IPS-NIHi11 (cell line): ENCODE results near the gene FANCD2OS.
"Not testable (repeated sequence)": the region's sequence is repeated elsewhere in the genome, so short reads cannot be mapped to it uniquely, and the experiment has no call there.

Experiments used
- DNase-seq: peaks from one replicate; pipeline ENCODE4 v3.0.0; 2012; ENCODE audit warnings: mixed read lengths, low spot score

The FANCD2OS gene

GRCh38 chr3:10108091-10108490, at the start of gene FANCD2OS:
Gene FANCD2OS, minus strand, starts transcription at chr3:10108255. Its CDS starts 3,481 bp downstream, at chr3:10104774.
- DNase-seq: peak; percentile 14

- no peak for DNase-seq
These were observed 49.0 kb upstream of the FANCD2OS start for GRCh38 chr3:10157031-10157430.

- DNase-seq: no peak
These were observed 47.6 kb upstream of the FANCD2OS start for GRCh38 chr3:10155658-10156057.

- DNase-seq: no peak
These were observed 47.0 kb upstream of the FANCD2OS start for GRCh38 chr3:10155123-10155472.

- no peak for DNase-seq
These were observed 46.5 kb upstream of the FANCD2OS start for GRCh38 chr3:10154335-10155122.

- no peak for DNase-seq
These were observed 42.9 kb upstream of the FANCD2OS start for GRCh38 chr3:10150987-10151386.

GRCh38 chr3:10149226-10149625, 41.2 kb upstream of the FANCD2OS start:
- no peak for DNase-seq

- DNase-seq: no peak
These were observed 37.6 kb upstream of the FANCD2OS start for GRCh38 chr3:10145685-10146084.

GRCh38 chr3:10142707-10143560, 34.9 kb upstream of the FANCD2OS start:
- DNase-seq: peak; percentile 16

GRCh38 chr3:10140996-10141546, 33.0 kb upstream of the FANCD2OS start:
- no peak for DNase-seq

GRCh38 chr3:10137178-10137577, 29.1 kb upstream of the FANCD2OS start:
- DNase-seq: no peak

- no peak for DNase-seq
These were observed 28.5 kb upstream of the FANCD2OS start for GRCh38 chr3:10136426-10137005.

GRCh38 chr3:10135872-10136271, 27.8 kb upstream of the FANCD2OS start:
- DNase-seq: not testable (repeated sequence)

GRCh38 chr3:10122724-10123123, 14.7 kb upstream of the FANCD2OS start:
- DNase-seq: no peak

GRCh38 chr3:10121064-10121463, 13.0 kb upstream of the FANCD2OS start:
- no peak for DNase-seq

- no peak for DNase-seq
These were observed 11.3 kb upstream of the FANCD2OS start for GRCh38 chr3:10119376-10119775.

- no peak for DNase-seq
These were observed 8.9 kb upstream of the FANCD2OS start for GRCh38 chr3:10116928-10117327.

GRCh38 chr3:10116138-10116460, 8.0 kb upstream of the FANCD2OS start:
- peak; percentile 19 for DNase-seq

- peak; percentile 99 for DNase-seq
These were observed 7.5 kb upstream of the FANCD2OS start, which contains the start of gene BRK1 for GRCh38 chr3:10115326-10116137. Gene BRK1, plus strand, starts transcription at chr3:10115675. Its CDS starts 27 bp downstream, at chr3:10115702.

- no peak for DNase-seq
These were observed 1.1 kb downstream of the FANCD2OS start for GRCh38 chr3:10106919-10107318.

GRCh38 chr3:10099041-10099440, 9.0 kb downstream of the FANCD2OS start:
- DNase-seq: no peak

GRCh38 chr3:10093678-10094077, 14.4 kb downstream of the FANCD2OS start:
- DNase-seq: no peak
